ENCODE results near the gene EVL. TPM values are rescaled to one million over a fixed set of nuclear protein-coding genes. Genes with fewer than 3 reads are reported as not detected.

The EVL gene
- total RNA-seq, 1 experiment from 2014 or later, result 82.9 TPM

- TF ChIP-seq CTCF (conservative IDR thresholded peaks at IDR 0.05; ENCODE audit: low read depth, low read length) (no peak; the same call in 1 of the 2 replicates), EZH2 (IDR thresholded peaks at IDR 0.05; ENCODE audit: borderline replicate concordance, low read depth, low read length, poor library complexity, severe bottlenecking) (no peak)
- intact Hi-C loops (cut with micrococcal nuclease; ENCODE audit: unreplicated experiment), result no loop called here
- ChIA-PET CTCF (interaction anchor here (0.6 to 1.6 kb wide), 3 partner anchors 26 to 29 kb away, joined by 3 to 9 read pairs (median 6); no protein-coding TSS in a partner anchor), POLR2A (ENCODE audit: low non-redundant PET) (interaction anchor here (0.7 kb wide), 1 partner anchor 144 kb away, joined by 3 read pairs; no protein-coding TSS in a partner anchor)
- H3K27ac ChIP-seq (ENCODE audit: low read depth, low read length, poor library complexity, severe bottlenecking), result peak overlapping the region; percentile 67
- no TSS peak for BruUV-seq (replicated peaks)
- peaks cover 18% of the 10 kb centered on the region for H3K4me1 ChIP-seq (ENCODE audit: insufficient read depth, low read length, poor library complexity, severe bottlenecking)
- no peaks in the 10 kb centered on the region for H3K36me3 ChIP-seq (ENCODE audit: insufficient read depth, low read length, poor library complexity, severe bottlenecking)
- H3K27me3 ChIP-seq (replicated peaks; ENCODE audit: insufficient read depth, low read depth, low read length, poor library complexity), result no peaks in the 10 kb centered on the region
- H3K9me3 ChIP-seq (ENCODE audit: low read depth, low read length, poor library complexity, severe bottlenecking), result no peaks in the 10 kb centered on the region
- peak; percentile 87 for DNase-seq (ENCODE audit: low spot score)
- no peak overlapping the region for H3K4me3 ChIP-seq (ENCODE audit: low read depth, low read length, poor library complexity, severe bottlenecking)
These were observed 13.9 kb downstream of the EVL start for GRCh38 chr14:100078997-100079725.

GRCh38 chr14:100079726-100080005 lies 14.4 kb downstream of the EVL start:
- intact Hi-C loops (cut with micrococcal nuclease; ENCODE audit: unreplicated experiment), result no loop called here
- Histone ChIP-seq H3K36me3 (ENCODE audit: insufficient read depth, low read length, poor library complexity, severe bottlenecking) (no peaks in the 10 kb centered on the region), H3K4me3 (ENCODE audit: low read depth, low read length, poor library complexity, severe bottlenecking) (no peak overlapping the region), H3K27me3 (replicated peaks; ENCODE audit: insufficient read depth, low read depth, low read length, poor library complexity) (no peaks in the 10 kb centered on the region), H3K4me1 (ENCODE audit: insufficient read depth, low read length, poor library complexity, severe bottlenecking) (peaks cover 18% of the 10 kb centered on the region), H3K27ac (ENCODE audit: low read depth, low read length, poor library complexity, severe bottlenecking) (peak overlapping the region; percentile 67), H3K9me3 (ENCODE audit: low read depth, low read length, poor library complexity, severe bottlenecking) (no peaks in the 10 kb centered on the region)
- no peak for TF ChIP-seq CTCF (conservative IDR thresholded peaks at IDR 0.05; ENCODE audit: low read depth, low read length)
- no peak for TF ChIP-seq EZH2 (IDR thresholded peaks at IDR 0.05; ENCODE audit: borderline replicate concordance, low read depth, low read length, poor library complexity, severe bottlenecking)
- ChIA-PET POLR2A (ENCODE audit: low non-redundant PET) (no interaction called here), CTCF (interaction anchor here (1.6 kb wide), 1 partner anchor 29 kb away, joined by 9 read pairs; no protein-coding TSS in a partner anchor)
- DNase-seq (ENCODE audit: low spot score), result no peak
- BruUV-seq (replicated peaks), result no TSS peak

GRCh38 chr14:100080206-100080605 lies 15.0 kb downstream of the EVL start:
- no peaks in the 10 kb centered on the region for H3K9me3 ChIP-seq (ENCODE audit: low read depth, low read length, poor library complexity, severe bottlenecking)
- H3K27ac ChIP-seq (ENCODE audit: low read depth, low read length, poor library complexity, severe bottlenecking), result no peak overlapping the region
- DNase-seq (ENCODE audit: low spot score), result no peak
- no peak for TF ChIP-seq CTCF (conservative IDR thresholded peaks at IDR 0.05; ENCODE audit: low read depth, low read length)
- TF ChIP-seq EZH2 (IDR thresholded peaks at IDR 0.05; ENCODE audit: borderline replicate concordance, low read depth, low read length, poor library complexity, severe bottlenecking), result no peak
- H3K36me3 ChIP-seq (ENCODE audit: insufficient read depth, low read length, poor library complexity, severe bottlenecking), result no peaks in the 10 kb centered on the region
- H3K4me3 ChIP-seq (ENCODE audit: low read depth, low read length, poor library complexity, severe bottlenecking), result no peak overlapping the region
- no TSS peak for BruUV-seq (replicated peaks)
- intact Hi-C loops (cut with micrococcal nuclease; ENCODE audit: unreplicated experiment), result no loop called here
- CTCF ChIA-PET, result no interaction called here
- no peaks in the 10 kb centered on the region for H3K27me3 ChIP-seq (replicated peaks; ENCODE audit: insufficient read depth, low read depth, low read length, poor library complexity)
- H3K4me1 ChIP-seq (ENCODE audit: insufficient read depth, low read length, poor library complexity, severe bottlenecking), result peaks cover 18% of the 10 kb centered on the region
- POLR2A ChIA-PET (ENCODE audit: low non-redundant PET), result no interaction called here
